Esophagus mucosa (tissue), 1 donor: ENCODE results near the gene HSPB3. TPM values are rescaled to one million over a fixed set of nuclear protein-coding genes. Genes with fewer than 3 reads are reported as not detected.
"Not testable (repeated sequence)": the region's sequence is repeated elsewhere in the genome, so short reads cannot be mapped to it uniquely, and the experiment has no call there.

ENCODE experiments used
- ATAC-seq: fragments of 200-7000 bp; cut with Tn5 transposase; one replicate; pipeline ENCODE4 v1.9.1; 2020
- total RNA-seq: library from RNA; stranded (reverse); gene quantifications from one replicate; pipeline ENCODE4 v1.2.4, GENCODE V29; 2023
- donor health status: DM: yes; HTN: yes; CAD: no.

HSPB3 gene
- not detected for total RNA-seq

- ATAC-seq: peak; percentile 71
These were observed at the start of gene HSPB3 for GRCh38 chr5:54455413-54456157. TSS of gene HSPB3 (plus strand) at chr5:54455699. CDS start at chr5:54455790, 91 bp downstream.

GRCh38 chr5:54411176-54411575 lies 44.3 kb upstream of the HSPB3 start:
- no peak for ATAC-seq

- no peak for ATAC-seq
These were observed 42.6 kb upstream of the HSPB3 start for GRCh38 chr5:54412913-54413312.

GRCh38 chr5:54415147-54415546 lies 40.4 kb upstream of the HSPB3 start:
- ATAC-seq: no peak

GRCh38 chr5:54415896-54416601 lies 39.5 kb upstream of the HSPB3 start:
- ATAC-seq: peak; percentile 89

- peak; percentile 51 for ATAC-seq
These were observed 35.7 kb upstream of the HSPB3 start for GRCh38 chr5:54419573-54420423.

GRCh38 chr5:54420511-54420910 lies 35.0 kb upstream of the HSPB3 start:
- ATAC-seq: not testable (repeated sequence)

- ATAC-seq: no peak
These were observed 33.5 kb upstream of the HSPB3 start for GRCh38 chr5:54421976-54422375.

- ATAC-seq: no peak
These were observed 30.2 kb upstream of the HSPB3 start for GRCh38 chr5:54425258-54425657.

- no peak for ATAC-seq
These were observed 29.3 kb upstream of the HSPB3 start for GRCh38 chr5:54426209-54426608.

- ATAC-seq: not testable (repeated sequence)
These were observed 20.8 kb upstream of the HSPB3 start for GRCh38 chr5:54434650-54435049.

- ATAC-seq: no peak
These were observed 16.7 kb upstream of the HSPB3 start for GRCh38 chr5:54438620-54439389.

- ATAC-seq: no peak
These were observed 15.0 kb upstream of the HSPB3 start for GRCh38 chr5:54440456-54440893.

- ATAC-seq: no peak
These were observed 13.2 kb upstream of the HSPB3 start for GRCh38 chr5:54442271-54442670.

- ATAC-seq: no peak
These were observed 12.2 kb upstream of the HSPB3 start for GRCh38 chr5:54443270-54443669.

- no peak for ATAC-seq
These were observed 9.7 kb upstream of the HSPB3 start for GRCh38 chr5:54445691-54446378.

- ATAC-seq: no peak
These were observed 9.1 kb upstream of the HSPB3 start for GRCh38 chr5:54446379-54446732.

- ATAC-seq: no peak
These were observed 5.6 kb upstream of the HSPB3 start for GRCh38 chr5:54449923-54450322.

- ATAC-seq: no peak
These were observed 5.0 kb upstream of the HSPB3 start for GRCh38 chr5:54450542-54450941.

- no peak for ATAC-seq
These were observed 2.5 kb upstream of the HSPB3 start for GRCh38 chr5:54453046-54453445.

GRCh38 chr5:54454602-54455001 lies 897 bp upstream of the HSPB3 start:
- ATAC-seq: no peak
